Stimulated activated CD8-positive, alpha-beta memory T cell treated with anti-CD3 and anti-CD28 coated beads, Interleukin-12 subunit alpha, Interleukin-12 subunit beta, amount 100 ng/mL, for 24 hours (primary cell): ENCODE data around the gene POLR2J3.
"Not testable (repeated sequence)": the region's sequence is repeated elsewhere in the genome, so short reads cannot be mapped to it uniquely, and the experiment has no call there.

Source experiments
- DNase-seq: peaks from one replicate; pipeline ENCODE4 v3.0.0-alpha.2; 2020; ENCODE audit errors: extremely low read depth

Gene POLR2J3

GRCh38 chr7:102583495-102583894, 11.1 kb upstream of the POLR2J3 start:
- not testable (repeated sequence) for DNase-seq

- not testable (repeated sequence) for DNase-seq
These were observed 9.3 kb upstream of the POLR2J3 start for GRCh38 chr7:102581722-102582121.

GRCh38 chr7:102578486-102578885, 6.1 kb upstream of the POLR2J3 start:
- not testable (repeated sequence) for DNase-seq

- not testable (repeated sequence) for DNase-seq
These were observed 5.2 kb upstream of the POLR2J3 start for GRCh38 chr7:102577315-102578240.

- DNase-seq: not testable (repeated sequence)
These were observed 4.0 kb upstream of the POLR2J3 start for GRCh38 chr7:102576363-102576762.

GRCh38 chr7:102574607-102575006, 2.2 kb upstream of the POLR2J3 start:
- not testable (repeated sequence) for DNase-seq

GRCh38 chr7:102568620-102569019, 3.8 kb downstream of the POLR2J3 start:
- not testable (repeated sequence) for DNase-seq

- DNase-seq: not testable (repeated sequence)
These were observed 21.5 kb downstream of the POLR2J3 start, which contains the start of gene SPDYE2 for GRCh38 chr7:102550808-102551422. SPDYE2 (plus strand) TSS chr7:102551226; CDS start chr7:102553256, 2,030 bp downstream.

- not testable (repeated sequence) for DNase-seq
These were observed 26.0 kb downstream of the POLR2J3 start for GRCh38 chr7:102546353-102546752.

GRCh38 chr7:102545288-102545687, 27.1 kb downstream of the POLR2J3 start:
- not testable (repeated sequence) for DNase-seq

- not testable (repeated sequence) for DNase-seq
These were observed 28.0 kb downstream of the POLR2J3 start for GRCh38 chr7:102544372-102544771.

GRCh38 chr7:102543596-102543995, 28.8 kb downstream of the POLR2J3 start, which contains the start of gene UPK3BL2:
UPK3BL2 (minus strand) TSS chr7:102543696; CDS start chr7:102543636, 60 bp downstream.
- not testable (repeated sequence) for DNase-seq

- DNase-seq: not testable (repeated sequence)
These were observed 29.6 kb downstream of the POLR2J3 start for GRCh38 chr7:102542771-102543170.

GRCh38 chr7:102542083-102542482, 30.3 kb downstream of the POLR2J3 start:
- DNase-seq: not testable (repeated sequence)

GRCh38 chr7:102540604-102541003, 31.8 kb downstream of the POLR2J3 start:
- not testable (repeated sequence) for DNase-seq

GRCh38 chr7:102535062-102535615, 37.2 kb downstream of the POLR2J3 start:
- DNase-seq: not testable (repeated sequence)

- DNase-seq: not testable (repeated sequence)
These were observed 40.3 kb downstream of the POLR2J3 start for GRCh38 chr7:102532127-102532526.

- DNase-seq: not testable (repeated sequence)
These were observed 40.8 kb downstream of the POLR2J3 start for GRCh38 chr7:102531583-102531982.

- not testable (repeated sequence) for DNase-seq
These were observed 44.3 kb downstream of the POLR2J3 start for GRCh38 chr7:102527822-102528793.

- not testable (repeated sequence) for DNase-seq
These were observed 45.2 kb downstream of the POLR2J3 start for GRCh38 chr7:102527182-102527581.

- DNase-seq: not testable (repeated sequence)
These were observed 47.6 kb downstream of the POLR2J3 start for GRCh38 chr7:102524803-102525202.
